CD1c-positive myeloid dendritic cell (primary cell): ENCODE results near the gene MAP4K4.

ENCODE experiments used
- DNase-seq: peaks from one replicate; pipeline ENCODE4 v3.0.0-alpha.2; 2016; ENCODE audit errors: extremely low spot score

Gene MAP4K4

GRCh38 chr2:101864426-101864825 is 166.9 kb downstream of the MAP4K4 start:
- no peak for DNase-seq

DNA sequence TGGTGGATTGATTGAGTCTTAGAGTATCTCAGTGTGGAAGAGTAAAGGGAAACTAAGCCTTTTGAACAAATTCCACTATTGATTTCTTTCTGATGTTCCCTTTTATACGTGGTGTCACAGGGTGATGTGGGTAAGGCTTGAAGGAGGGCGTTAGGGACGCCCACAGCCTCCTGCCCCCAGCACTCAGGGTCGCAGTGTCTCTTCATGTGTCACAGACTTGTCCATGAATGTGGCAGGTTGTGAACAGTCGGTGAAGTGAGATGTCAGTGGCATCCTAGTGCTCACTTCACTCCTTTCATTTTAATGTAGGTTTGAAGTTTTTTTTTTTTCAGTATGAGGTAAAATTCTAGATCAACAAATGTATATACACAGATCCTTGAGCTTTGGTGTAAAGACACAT is 171.0 kb downstream of the MAP4K4 start:
- no peak for DNase-seq

DNA sequence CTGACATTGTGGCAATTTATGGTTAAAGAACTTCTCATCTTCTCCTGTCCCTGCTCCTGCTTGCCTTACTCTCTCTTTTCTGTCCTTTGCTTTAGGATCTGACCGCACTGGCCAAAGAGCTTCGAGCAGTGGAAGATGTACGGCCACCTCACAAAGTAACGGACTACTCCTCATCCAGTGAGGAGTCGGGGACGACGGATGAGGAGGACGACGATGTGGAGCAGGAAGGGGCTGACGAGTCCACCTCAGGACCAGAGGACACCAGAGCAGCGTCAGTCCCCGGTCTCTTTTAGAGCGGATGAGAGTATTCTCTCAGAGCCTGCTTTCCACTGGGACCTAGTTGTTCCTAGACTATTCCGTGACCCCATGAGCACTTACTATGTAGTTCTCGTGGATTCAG is 172.0 kb downstream of the MAP4K4 start:
- no peak for DNase-seq

- no peak for DNase-seq
Observed at GRCh38 chr2:101870444-101870843, 172.9 kb downstream of the MAP4K4 start.

GRCh38 chr2:101871480-101871879 is 174.0 kb downstream of the MAP4K4 start:
- DNase-seq, result no peak

GRCh38 chr2:101872480-101872879 is 175.0 kb downstream of the MAP4K4 start:
- no peak for DNase-seq

GRCh38 chr2:101873543-101873942 is 176.0 kb downstream of the MAP4K4 start:
- no peak for DNase-seq

DNA sequence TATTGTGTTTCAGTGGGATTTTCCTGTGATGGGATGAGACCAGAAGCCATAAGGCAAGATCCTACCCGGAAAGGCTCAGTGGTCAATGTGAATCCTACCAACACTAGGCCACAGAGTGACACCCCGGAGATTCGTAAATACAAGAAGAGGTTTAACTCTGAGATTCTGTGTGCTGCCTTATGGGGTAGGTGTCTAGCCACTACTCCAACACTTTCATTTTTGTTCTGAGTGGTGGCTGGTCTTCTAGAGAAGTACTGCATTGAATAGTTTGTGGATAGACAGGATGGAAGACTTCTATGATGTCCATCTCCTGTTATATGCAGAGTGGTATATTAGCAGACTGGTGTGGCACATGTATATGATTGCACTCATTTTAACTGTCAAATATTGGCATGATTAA is 176.6 kb downstream of the MAP4K4 start:
- DNase-seq, result no peak

DNA sequence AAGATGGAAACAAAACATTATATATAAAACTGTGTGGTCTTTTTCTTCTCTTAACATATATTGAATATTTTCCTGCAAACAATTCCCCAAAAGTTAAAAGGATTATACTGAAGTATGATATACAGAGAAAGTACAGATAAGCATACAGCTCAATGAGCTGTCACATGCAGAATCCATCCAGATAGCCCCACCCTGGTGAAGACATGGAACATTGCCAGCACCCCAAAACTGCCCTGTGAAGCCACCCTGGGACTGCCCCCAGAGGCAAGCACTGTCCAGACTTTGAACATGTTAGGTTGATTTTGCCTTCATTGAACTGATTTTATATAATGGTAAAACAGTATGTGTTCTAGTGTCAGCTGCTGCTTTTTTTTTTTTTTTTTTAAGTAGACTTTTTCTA is 182.0 kb downstream of the MAP4K4 start:
- DNase-seq, result no peak

DNA sequence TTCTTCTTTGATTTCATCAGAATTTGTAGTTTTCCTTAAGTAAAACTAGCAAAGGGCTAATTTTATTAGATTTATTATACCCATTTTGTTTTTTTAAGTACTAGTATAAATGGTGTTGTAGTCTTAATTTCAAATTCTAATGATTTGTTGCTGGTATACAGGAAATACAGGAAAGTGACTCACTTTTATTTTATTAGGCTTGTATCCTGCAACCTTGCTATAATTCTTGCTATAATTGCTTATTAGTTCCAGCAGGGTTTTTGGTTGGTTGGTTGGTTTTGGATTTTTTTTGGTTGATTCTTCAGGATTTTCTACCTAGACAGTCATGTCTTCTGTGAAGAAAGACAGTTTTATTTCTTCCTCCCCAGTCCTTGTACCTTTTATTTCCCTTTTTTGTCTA is 183.6 kb downstream of the MAP4K4 start:
- DNase-seq, result no peak

DNA sequence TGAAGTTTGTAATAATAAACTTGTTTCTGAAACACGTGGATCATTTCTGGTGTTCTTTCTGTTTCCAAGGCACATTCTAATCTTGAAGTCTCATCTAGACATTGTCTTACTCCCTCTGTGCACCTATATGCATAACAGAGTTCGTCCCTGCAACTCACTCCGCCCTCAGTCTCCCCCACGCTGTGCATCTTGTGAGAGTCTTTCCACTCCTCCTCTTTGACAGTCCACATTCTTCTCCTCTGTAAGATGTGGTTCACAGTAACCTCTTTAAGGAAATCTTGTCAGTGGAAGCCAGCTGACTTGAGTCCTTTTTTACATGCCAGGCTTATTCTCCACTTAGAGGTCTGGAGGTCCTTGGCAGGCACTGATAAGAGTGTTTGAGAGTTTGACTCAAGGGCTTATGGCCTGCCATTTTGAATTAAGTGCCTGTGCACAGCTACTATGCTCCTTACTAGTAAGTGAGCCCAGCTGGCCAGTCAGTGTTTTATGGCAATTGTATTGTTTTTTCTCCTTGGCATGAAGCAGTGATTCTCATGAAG is 185.3 kb downstream of the MAP4K4 start:
- no peak for DNase-seq

- peak; percentile 74 for DNase-seq
Observed at GRCh38 chr2:101883860-101884259, 186.4 kb downstream of the MAP4K4 start.

- DNase-seq, result no peak
Observed at GRCh38 chr2:101884423-101884822, 186.9 kb downstream of the MAP4K4 start.

- DNase-seq, result no peak
Observed at GRCh38 chr2:101887328-101887727, 189.8 kb downstream of the MAP4K4 start.

- DNase-seq, result no peak
Observed at GRCh38 chr2:101889460-101890098, 192.1 kb downstream of the MAP4K4 start.

GRCh38 chr2:101892377-101892776 is 194.9 kb downstream of the MAP4K4 start:
- no peak for DNase-seq

GRCh38 chr2:101893681-101894381 is 196.3 kb downstream of the MAP4K4 start:
- DNase-seq, result no peak

GRCh38 chr2:101895039-101895438 is 197.5 kb downstream of the MAP4K4 start:
- DNase-seq, result no peak

DNA sequence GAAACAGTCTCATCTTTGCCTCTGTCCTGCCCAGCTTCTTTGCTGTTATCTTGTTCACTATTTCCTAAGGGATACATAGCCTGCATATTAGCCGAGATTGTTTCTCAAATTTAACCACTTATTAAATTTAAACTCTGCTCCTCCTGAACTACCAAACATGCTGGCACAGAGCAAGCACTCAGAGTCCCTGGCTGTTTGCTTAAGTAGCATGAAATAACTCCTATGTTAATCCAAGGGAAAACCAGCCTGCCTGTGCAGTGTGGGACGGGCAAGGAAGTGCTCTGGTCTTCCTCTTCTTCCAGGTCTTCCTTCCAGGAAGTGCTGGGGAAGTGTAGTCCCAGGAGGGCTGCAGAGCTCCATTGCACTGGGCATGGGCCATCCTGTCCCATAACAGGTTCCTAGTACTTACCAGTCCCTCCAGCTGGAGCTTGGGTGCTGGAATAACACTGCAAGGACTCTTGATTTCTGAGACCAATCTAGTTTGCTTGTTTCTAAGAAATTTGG is 198.4 kb downstream of the MAP4K4 start:
- DNase-seq, result no peak

DNA sequence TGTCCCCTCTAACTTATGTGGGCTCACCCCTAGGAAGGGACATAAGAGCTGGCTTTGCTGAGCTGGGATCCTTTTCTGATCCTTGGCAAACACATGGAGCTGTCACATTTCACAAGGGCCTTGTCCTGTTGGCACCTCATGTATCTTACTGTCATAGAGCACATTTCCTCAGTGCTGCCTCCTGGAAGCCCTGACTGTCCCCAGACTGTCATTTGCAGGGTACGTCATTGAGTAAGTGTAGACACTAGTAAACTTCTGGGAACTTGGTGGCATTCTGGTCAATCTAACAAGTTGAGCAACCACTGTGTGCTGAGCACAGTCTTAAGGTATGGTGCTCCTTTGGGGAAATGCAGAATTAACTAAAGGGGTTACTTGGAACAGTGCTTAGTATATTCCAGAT is 199.8 kb downstream of the MAP4K4 start:
- DNase-seq, result no peak

- no peak for DNase-seq
Observed at GRCh38 chr2:101899265-101899664, 201.8 kb downstream of the MAP4K4 start.

- DNase-seq, result no peak
Observed at GRCh38 chr2:101899871-101900270, 202.4 kb downstream of the MAP4K4 start.

GRCh38 chr2:101900375-101900774 is 202.9 kb downstream of the MAP4K4 start:
- DNase-seq, result no peak
